Testis (tissue), 3 donors: Measurements from ENCODE around the gene LHX5. TPM values are rescaled to one million over a fixed set of nuclear protein-coding genes. Genes with fewer than 3 reads are reported as not detected.

Experiments
- DNase-seq: peaks from one replicate; pipeline ENCODE4 v3.0.0-alpha.2; 2019
- H3K27ac ChIP-seq, 2 donors: fragments of 200-600 bp; sonication (generic); one replicate each; pipeline ENCODE4 v1.5.1; 2019
- H3K27me3 ChIP-seq: fragments of 200-600 bp; sonication (generic); one replicate; pipeline ENCODE4 v1.5.1; 2019
- H3K36me3 ChIP-seq: fragments of 200-600 bp; sonication (generic); one replicate; pipeline ENCODE4 v1.5.1; 2017; ENCODE audit warnings: low read depth; ENCODE audit errors: missing control alignments
- H3K4me1 ChIP-seq: fragments of 200-600 bp; sonication (generic); one replicate; pipeline ENCODE4 v1.5.1; 2019
- H3K4me3 ChIP-seq, 2 donors: fragments of 200-600 bp; sonication (generic); one replicate each; pipeline ENCODE4 v1.5.1; 2017 to 2019
- H3K9me3 ChIP-seq: fragments of 200-600 bp; sonication (generic); one replicate; pipeline ENCODE4 v1.5.1; 2017
- POLR2A ChIP-seq: fragments of 450-650 bp; IDR thresholded peaks from one replicate; pipeline ENCODE4 v1.6.1; 2017; ENCODE audit warnings: antibody characterized with exemption, mild to moderate bottlenecking, moderate library complexity
- WGBS, 2 donors: methylation state at CpG; one replicate each; pipeline ENCODE4 v1.1.5; 2018; 5-methylcytosine and 5-hydroxymethylcytosine counted together
- intact Hi-C: fragments of 100-400 bp; cut with DNase I; formaldehyde crosslinking; loops from one replicate; pipeline ENCODE4 v1.15.1; 2023; ENCODE audit warnings: low total_unique reads
- polyA plus RNA-seq: library from polyadenylated mRNA; stranded (reverse); fragments of 350-450 nt; fragmentation: Illumina TruSeq; extraction: RNeasy Lipid Tissue Mini Kit (QIAGEN cat#74804); gene quantifications from one replicate; pipeline ENCODE4 v1.2.3, GENCODE V29; 2014; ENCODE audit warnings: low read depth, low replicate concordance; ENCODE audit not compliant: insufficient read depth
- total RNA-seq, 2 donors: library from RNA; depleted of rRNA; stranded (reverse); fragments of >200 nt; gene quantifications; one replicate each; pipeline ENCODE4 v1.2.3, GENCODE V29; 2016
- TF ChIP-seq, protein P1 (sequence below), 3 experiments: fragments of 450-650 bp in 2 of 3; fragments of 200-600 bp in 1 of 3; sonication (generic) in 1 of 3; IDR thresholded peaks; one replicate each; pipeline ENCODE4 v1.5.1; 2016 to 2019; ENCODE audit warnings: antibody characterized with exemption in 3 of 3, mild to moderate bottlenecking in 2 of 3, moderate library complexity in 1 of 3

LHX5 gene
- total and polyA plus RNA-seq, 3 donors from 2014 or later: 0.11 to 0.12 TPM; not detected in 1

GRCh38 chr12:113452458-113452857, 19.2 kb downstream of the LHX5 start:
- Histone ChIP-seq H3K27ac (no peak overlapping the region), H3K4me1 (no peaks in the 10 kb centered on the region), H3K27me3 (no peaks in the 10 kb centered on the region), H3K9me3 (no peaks in the 10 kb centered on the region), H3K36me3 (no peaks in the 10 kb centered on the region), H3K4me3 (no peak overlapping the region)
- 80 to 96% methylated on average over 1 to 2 of the region's 2 CpGs for WGBS, 2 donors
- TF ChIP-seq POLR2A: no peak
- TF ChIP-seq, protein P1, sequence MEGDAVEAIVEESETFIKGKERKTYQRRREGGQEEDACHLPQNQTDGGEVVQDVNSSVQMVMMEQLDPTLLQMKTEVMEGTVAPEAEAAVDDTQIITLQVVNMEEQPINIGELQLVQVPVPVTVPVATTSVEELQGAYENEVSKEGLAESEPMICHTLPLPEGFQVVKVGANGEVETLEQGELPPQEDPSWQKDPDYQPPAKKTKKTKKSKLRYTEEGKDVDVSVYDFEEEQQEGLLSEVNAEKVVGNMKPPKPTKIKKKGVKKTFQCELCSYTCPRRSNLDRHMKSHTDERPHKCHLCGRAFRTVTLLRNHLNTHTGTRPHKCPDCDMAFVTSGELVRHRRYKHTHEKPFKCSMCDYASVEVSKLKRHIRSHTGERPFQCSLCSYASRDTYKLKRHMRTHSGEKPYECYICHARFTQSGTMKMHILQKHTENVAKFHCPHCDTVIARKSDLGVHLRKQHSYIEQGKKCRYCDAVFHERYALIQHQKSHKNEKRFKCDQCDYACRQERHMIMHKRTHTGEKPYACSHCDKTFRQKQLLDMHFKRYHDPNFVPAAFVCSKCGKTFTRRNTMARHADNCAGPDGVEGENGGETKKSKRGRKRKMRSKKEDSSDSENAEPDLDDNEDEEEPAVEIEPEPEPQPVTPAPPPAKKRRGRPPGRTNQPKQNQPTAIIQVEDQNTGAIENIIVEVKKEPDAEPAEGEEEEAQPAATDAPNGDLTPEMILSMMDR (IDR thresholded peaks at IDR 0.05): no peak
- no peak for DNase-seq
- intact Hi-C loops: no loop called here

DNA sequence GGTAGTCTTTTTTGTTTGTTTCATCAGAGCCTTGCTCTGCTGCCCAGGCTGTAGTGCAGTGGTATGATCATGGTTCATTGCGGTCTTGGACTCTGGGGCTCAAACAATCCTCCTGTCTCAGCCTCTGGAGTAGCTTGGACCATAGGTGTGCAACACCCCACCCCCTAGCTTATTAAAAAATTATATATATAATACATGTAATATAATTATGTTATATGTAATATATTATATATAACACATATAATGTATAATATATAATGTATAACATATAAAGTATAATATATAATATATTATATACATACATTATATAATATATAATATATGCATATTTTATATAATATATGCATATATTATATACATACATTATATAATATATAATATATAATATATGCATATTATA, 21.8 kb downstream of the LHX5 start:
- no peak for DNase-seq
- H3K27me3 ChIP-seq: no peaks in the 10 kb centered on the region
- intact Hi-C loops: no loop called here
- no peaks in the 10 kb centered on the region for H3K9me3 ChIP-seq
- WGBS, 2 donors: 94 to 100% methylated on average over 1 of the region's 1 CpG
- no peak for TF ChIP-seq POLR2A
- TF ChIP-seq, protein P1 (IDR thresholded peaks at IDR 0.05): no peak
- H3K27ac ChIP-seq: no peak overlapping the region
- H3K4me1 ChIP-seq: no peaks in the 10 kb centered on the region
- H3K36me3 ChIP-seq: no peaks in the 10 kb centered on the region
- H3K4me3 ChIP-seq: no peak overlapping the region

GRCh38 chr12:113449299-113449698, 22.4 kb downstream of the LHX5 start:
- Histone ChIP-seq H3K36me3 (no peaks in the 10 kb centered on the region), H3K27ac (no peak overlapping the region), H3K4me3 (no peak overlapping the region), H3K27me3 (no peaks in the 10 kb centered on the region), H3K9me3 (no peaks in the 10 kb centered on the region), H3K4me1 (no peaks in the 10 kb centered on the region)
- WGBS, 2 donors: 88 to 93% methylated on average over 2 of the region's 2 CpGs
- no peak for TF ChIP-seq POLR2A
- TF ChIP-seq, protein P1 (IDR thresholded peaks at IDR 0.05): no peak
- intact Hi-C loops: no loop called here
- DNase-seq: no peak

- Histone ChIP-seq H3K27ac (no peak overlapping the region), H3K36me3 (no peaks in the 10 kb centered on the region), H3K9me3 (no peaks in the 10 kb centered on the region), H3K4me3 (no peak overlapping the region), H3K4me1 (no peaks in the 10 kb centered on the region), H3K27me3 (no peaks in the 10 kb centered on the region)
- intact Hi-C loops: no loop called here
- WGBS, 2 donors: 21 to 49% methylated on average over 7 of the region's 7 CpGs
- no peak for DNase-seq
- TF ChIP-seq, protein P1 (IDR thresholded peaks at IDR 0.05): no peak
- TF ChIP-seq POLR2A: no peak
Measured at GRCh38 chr12:113448873-113449272, 22.8 kb downstream of the LHX5 start.

DNA sequence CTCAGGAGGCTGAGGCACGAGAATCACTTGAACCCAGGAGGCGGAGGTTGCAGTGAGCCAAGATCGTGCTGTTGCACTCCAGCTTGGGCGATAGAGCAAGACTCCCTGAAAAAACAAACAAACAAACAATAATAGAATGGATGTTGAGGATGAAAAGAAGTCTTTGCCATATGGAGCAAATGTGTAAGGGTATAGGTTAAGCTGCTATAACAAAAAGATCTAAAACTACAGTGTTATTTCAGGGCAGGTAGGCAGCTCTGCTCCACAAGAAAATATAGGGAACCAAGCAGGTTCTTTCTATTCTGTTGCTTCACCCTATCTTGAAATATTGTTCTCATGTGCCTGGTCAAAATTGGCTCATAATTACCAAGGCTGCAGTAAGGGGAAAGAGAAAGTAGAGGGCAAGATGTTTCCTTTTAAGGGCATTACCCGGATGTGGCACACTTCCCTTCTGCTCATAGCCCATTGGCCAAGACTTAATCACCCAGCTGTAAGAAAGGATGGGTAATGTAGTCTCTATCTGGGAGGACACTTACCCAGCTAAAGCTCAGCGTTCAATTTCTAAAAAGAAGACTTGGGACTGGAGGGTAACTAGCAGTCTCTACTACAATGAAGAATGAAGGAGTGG, 26.0 kb downstream of the LHX5 start:
- no peaks in the 10 kb centered on the region for H3K27me3 ChIP-seq
- WGBS, 2 donors: 90 to 92% methylated on average over 6 of the region's 6 CpGs

More for the DNA sequence above, 26.0 kb downstream of the LHX5 start:
- Histone ChIP-seq H3K9me3 (no peaks in the 10 kb centered on the region), H3K4me3 (no peak overlapping the region), H3K4me1 (no peaks in the 10 kb centered on the region), H3K36me3 (no peaks in the 10 kb centered on the region), H3K27ac (no peak overlapping the region)
- no peak for DNase-seq
- intact Hi-C loops: no loop called here
- no peak for TF ChIP-seq POLR2A
- TF ChIP-seq, protein P1 (IDR thresholded peaks at IDR 0.05): no peak
